GM21367 (cell line): ENCODE measurements around the gene CCDC186.
A peak's percentile ranks its signal among the peaks of the same experiment; 100 is the strongest.

Source experiments
- ATAC-seq: cut with Tn5 transposase; IDR thresholded peaks from one replicate; pipeline ENCODE4 v1.9.1; 2021; ENCODE audit not compliant: unreplicated experiment

CCDC186 gene

GRCh38 chr10:114115661-114116445 is 58.1 kb downstream of the CCDC186 start:
- no peak for ATAC-seq

GRCh38 chr10:114110174-114110972 is 63.6 kb downstream of the CCDC186 start:
- ATAC-seq = no peak

GRCh38 chr10:114103284-114103683 is 70.7 kb downstream of the CCDC186 start:
- no peak for ATAC-seq

- no peak for ATAC-seq
These were observed 71.7 kb downstream of the CCDC186 start for GRCh38 chr10:114102256-114102655.

- no peak for ATAC-seq
These were observed 72.9 kb downstream of the CCDC186 start for GRCh38 chr10:114100848-114101741.

GRCh38 chr10:114096864-114097263 is 77.1 kb downstream of the CCDC186 start:
- ATAC-seq = no peak

GRCh38 chr10:114095559-114096337 is 78.3 kb downstream of the CCDC186 start:
- ATAC-seq = peak; percentile 61

GRCh38 chr10:114094795-114095194 is 79.2 kb downstream of the CCDC186 start:
- no peak for ATAC-seq

- no peak for ATAC-seq
These were observed 86.3 kb downstream of the CCDC186 start for GRCh38 chr10:114087655-114088054.

- no peak for ATAC-seq
These were observed 86.7 kb downstream of the CCDC186 start for GRCh38 chr10:114087255-114087654.

GRCh38 chr10:114084215-114084614 is 89.8 kb downstream of the CCDC186 start:
- ATAC-seq = no peak

GRCh38 chr10:114083040-114083439 is 91.0 kb downstream of the CCDC186 start:
- no peak for ATAC-seq

GRCh38 chr10:114081911-114082583 is 92.0 kb downstream of the CCDC186 start:
- no peak for ATAC-seq

- no peak for ATAC-seq
These were observed 94.6 kb downstream of the CCDC186 start for GRCh38 chr10:114079421-114079820.

GRCh38 chr10:114078346-114078745 is 95.7 kb downstream of the CCDC186 start:
- no peak for ATAC-seq

GRCh38 chr10:114077815-114078219 is 96.2 kb downstream of the CCDC186 start:
- peak; percentile 61 for ATAC-seq

- ATAC-seq = no peak
These were observed 96.7 kb downstream of the CCDC186 start for GRCh38 chr10:114077347-114077746.

- no peak for ATAC-seq
These were observed 98.9 kb downstream of the CCDC186 start for GRCh38 chr10:114075093-114075492.

- no peak for ATAC-seq
These were observed 100.4 kb downstream of the CCDC186 start for GRCh38 chr10:114073395-114074186.
